ENCODE measurements around the gene CCDC136. TPM values are rescaled to one million over a fixed set of nuclear protein-coding genes. Genes with fewer than 3 reads are reported as not detected.

CCDC136 gene
- total RNA-seq, 4 donors from 2014 or later, result 0.35 to 35.5 (median 6.1) TPM

Small RNAs within 50 kb of the gene (small RNA-seq; reads per million reads assigned to genes)
- 0 reads per million in 2 donors for gene RN7SL81P

Other genes starting within 250 kb of the CCDC136 start
- 1 to 10 TPM in 3 of 4 donors, under 1 TPM in 1; 0.18 to 8.3 (median 3.5) TPM for gene GARIN1A, start 119.7 kb upstream of the CCDC136 start, total RNA-seq
- 10 to 100 TPM; 21.6 to 42.1 (median 27.6) TPM for gene CALU, start 52.6 kb upstream of the CCDC136 start, total RNA-seq
- not detected for gene OPN1SW, start 16.2 kb upstream of the CCDC136 start, total RNA-seq
- 10 to 100 TPM in 1 of 4 donors, 1 to 10 TPM in 3; 4.2 to 23.1 (median 6.5) TPM for gene FLNC, start 38.4 kb downstream of the CCDC136 start, total RNA-seq
- gene ATP6V1F, start 70.9 kb downstream of the CCDC136 start, total RNA-seq, result 10 to 100 TPM; 71.3 to 88.3 (median 84.6) TPM
- 10 to 100 TPM in 1 of 4 donors, 1 to 10 TPM in 3; 3.3 to 14.1 (median 6.7) TPM for gene KCP, start 118.7 kb downstream of the CCDC136 start, total RNA-seq
- gene IRF5, start 146.0 kb downstream of the CCDC136 start, total RNA-seq, result 10 to 100 TPM; 16.9 to 27.1 (median 21.7) TPM